Effector memory CD8-positive, alpha-beta T cell (primary cell): ENCODE data around the gene RNF168.
"Not testable (repeated sequence)": the region's sequence is repeated elsewhere in the genome, so short reads cannot be mapped to it uniquely, and the experiment has no call there.

ENCODE experiments used
- ATAC-seq: fragments of 150-1000 bp; cut with Tn5 transposase; replicated peaks from 2 replicates; pipeline ENCODE4 v1.10.0; 2021; ENCODE audit warnings: mild to moderate bottlenecking, moderate library complexity
- DNase-seq, 3 experiments: peaks; one replicate each; pipeline ENCODE4 v3.0.0; 2021
- H3K27ac Mint-ChIP-seq, 2 donors: one replicate each; pipeline ENCODE4 v1.8.0; 2022; ENCODE audit warnings: mild to moderate bottlenecking in 2 of 2, mixed read lengths in 2 of 2, moderate library complexity in 2 of 2
- H3K27me3 Mint-ChIP-seq, 2 donors: one replicate each; pipeline ENCODE4 v1.8.0; 2022; ENCODE audit warnings: mixed read lengths in 2 of 2
- H3K36me3 Mint-ChIP-seq: one replicate; pipeline ENCODE4 v1.8.0; 2022; ENCODE audit warnings: mild to moderate bottlenecking, moderate library complexity, mixed read lengths; ENCODE audit not compliant: insufficient read depth
- H3K4me1 Mint-ChIP-seq, 2 donors: one replicate each; pipeline ENCODE4 v1.8.0; 2022; ENCODE audit warnings: low read depth in 2 of 2, mixed read lengths in 2 of 2
- H3K4me3 Mint-ChIP-seq, 2 donors: one replicate each; pipeline ENCODE4 v1.8.0; 2022; ENCODE audit warnings: mild to moderate bottlenecking in 2 of 2, mixed read lengths in 2 of 2, moderate library complexity in 2 of 2
- H3K9me3 Mint-ChIP-seq, 2 donors: one replicate each; pipeline ENCODE4 v1.8.0; 2022; ENCODE audit warnings: mixed read lengths in 2 of 2

RNF168 gene

DNA sequence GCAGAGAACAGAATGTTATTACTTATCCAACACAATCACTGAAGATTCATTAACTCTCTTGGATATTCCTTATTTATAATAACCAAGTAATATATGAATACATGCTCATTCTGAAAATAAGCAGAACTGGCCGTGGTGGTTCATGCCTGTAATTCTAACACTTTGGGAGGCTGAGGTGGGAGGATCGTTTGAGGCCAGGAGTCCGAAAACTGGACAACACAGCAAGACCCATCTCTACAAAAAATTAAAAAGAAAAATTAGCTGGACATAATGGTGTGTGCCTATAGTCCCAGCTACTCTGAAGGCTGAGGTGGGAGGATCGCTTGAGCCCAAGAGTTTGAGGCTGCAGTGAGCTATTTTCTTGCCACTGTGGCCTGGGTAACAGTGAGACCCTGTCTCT lies 25.9 kb downstream of the RNF168 start:
- no peaks in the 10 kb centered on the region for H3K27me3 Mint-ChIP-seq
- no peaks in the 10 kb centered on the region for H3K4me1 Mint-ChIP-seq
- ATAC-seq (no peak), DNase-seq (no peak)
- H3K4me3 Mint-ChIP-seq: no peak overlapping the region
- no peaks in the 10 kb centered on the region for H3K9me3 Mint-ChIP-seq
- no peak overlapping the region for H3K27ac Mint-ChIP-seq
- H3K36me3 Mint-ChIP-seq: peaks cover 95% of the 10 kb centered on the region

DNA sequence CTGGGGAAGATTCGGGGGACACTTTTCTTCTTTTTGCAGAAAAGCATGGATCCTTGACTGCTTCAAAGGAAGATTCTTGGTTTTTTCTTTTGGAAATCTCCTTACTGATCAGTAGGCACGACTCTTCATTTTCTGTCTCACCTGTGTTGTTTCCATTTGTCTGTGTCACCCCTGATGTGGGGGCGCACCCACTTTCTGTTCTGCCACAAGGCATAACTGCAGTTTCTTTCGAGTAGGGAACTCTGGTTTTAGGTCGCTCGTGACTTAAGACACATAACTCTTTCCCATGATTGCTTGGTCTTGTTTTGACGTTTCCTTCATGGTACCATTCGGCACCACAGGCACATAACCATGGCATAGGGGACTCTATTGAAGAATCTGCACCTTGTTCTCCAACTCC lies 31.3 kb downstream of the RNF168 start:
- H3K4me3 Mint-ChIP-seq: no peak overlapping the region
- no peak for DNase-seq
- H3K4me1 Mint-ChIP-seq: peaks cover 5 to 14% of the 10 kb centered on the region in 2 donors
- peaks cover 81% of the 10 kb centered on the region for H3K36me3 Mint-ChIP-seq
- no peak for ATAC-seq
- H3K9me3 Mint-ChIP-seq: no peaks in the 10 kb centered on the region
- no peak overlapping the region for H3K27ac Mint-ChIP-seq
- no peaks in the 10 kb centered on the region for H3K27me3 Mint-ChIP-seq

DNA sequence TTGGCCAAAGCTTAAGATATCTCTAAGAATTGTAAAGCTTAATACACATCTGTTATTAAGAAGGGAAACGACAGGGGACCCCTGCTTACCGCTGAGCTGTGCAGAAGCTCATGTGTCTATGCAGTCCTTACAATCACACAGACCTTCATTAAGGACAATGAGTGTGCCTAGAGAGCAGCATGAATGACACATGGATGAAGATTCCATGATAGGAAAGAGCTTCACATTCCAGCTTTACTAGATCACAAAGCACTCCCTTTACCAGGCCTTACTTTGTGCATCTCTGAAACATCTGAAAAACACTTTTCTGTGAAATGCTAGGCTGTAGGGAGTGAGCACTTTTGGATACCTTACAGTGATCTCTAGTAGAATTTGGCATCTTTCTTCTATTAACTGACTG lies 32.0 kb downstream of the RNF168 start:
- Mint-ChIP-seq H3K4me1 (peaks cover 5 to 14% of the 10 kb centered on the region in 2 donors), H3K36me3 (peaks cover 75% of the 10 kb centered on the region), H3K9me3 (no peaks in the 10 kb centered on the region), H3K4me3 (no peak overlapping the region), H3K27me3 (no peaks in the 10 kb centered on the region), H3K27ac (no peak overlapping the region)
- DNase-seq: no peak
- no peak for ATAC-seq

DNA sequence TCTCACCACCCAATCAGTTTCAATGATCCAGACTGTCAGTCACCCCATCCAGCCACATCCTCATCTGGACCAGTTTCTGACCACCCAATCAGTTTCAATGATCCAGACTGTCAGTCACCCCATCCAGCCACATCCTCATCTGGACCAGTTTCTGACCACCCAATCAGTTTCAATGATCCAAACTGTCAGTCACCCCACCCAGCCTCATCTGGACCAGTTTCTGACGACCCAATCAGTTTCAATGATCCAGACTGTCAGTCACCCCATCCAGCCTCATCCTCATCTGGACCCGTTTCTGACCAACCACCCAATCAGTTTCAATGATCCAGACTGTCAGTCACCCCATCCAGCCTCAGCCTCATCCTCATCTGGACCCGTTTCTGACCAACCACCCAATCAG lies 33.4 kb downstream of the RNF168 start:
- peak overlapping the region; percentile 84 to 91 for H3K27ac Mint-ChIP-seq

DNA sequence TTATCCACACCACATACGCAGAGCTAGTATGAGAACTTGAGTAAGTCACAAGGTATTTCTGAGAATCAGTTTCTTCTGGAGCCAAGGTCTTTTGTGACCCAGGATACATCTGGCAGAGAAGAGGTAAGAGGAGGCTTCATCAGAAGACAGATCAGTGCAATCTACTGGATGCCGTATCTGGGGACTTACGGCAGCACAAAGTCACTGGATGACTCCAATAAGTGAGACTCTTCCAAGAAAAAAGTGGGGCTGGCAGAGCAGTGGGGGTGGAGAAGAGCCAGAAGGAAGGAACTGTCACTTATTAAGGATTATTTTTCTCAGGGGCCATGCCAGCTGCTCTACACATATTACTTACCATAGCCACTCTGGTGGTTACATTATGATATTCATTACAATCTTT lies 39.8 kb downstream of the RNF168 start:
- Mint-ChIP-seq H3K9me3 (peaks cover 0 to 2% of the 10 kb centered on the region in 2 donors), H3K36me3 (peaks cover 17% of the 10 kb centered on the region), H3K4me1 (peaks cover 0 to 7% of the 10 kb centered on the region in 2 donors), H3K27me3 (no peaks in the 10 kb centered on the region), H3K27ac (peak overlapping the region in 1 of 2 donors; percentile 55), H3K4me3 (no peak overlapping the region)
- DNase-seq (no peak), ATAC-seq (no peak)

More for the DNA sequence above, 33.4 kb downstream of the RNF168 start:
- not testable (repeated sequence) for DNase-seq, ATAC-seq, H3K27me3 Mint-ChIP-seq, H3K9me3 Mint-ChIP-seq
- Mint-ChIP-seq H3K36me3 (peaks cover 62% of the 10 kb centered on the region), H3K4me1 (peaks cover 5 to 14% of the 10 kb centered on the region in 2 donors), H3K4me3 (peak overlapping the region in 1 of 2 donors; percentile 36)

DNA sequence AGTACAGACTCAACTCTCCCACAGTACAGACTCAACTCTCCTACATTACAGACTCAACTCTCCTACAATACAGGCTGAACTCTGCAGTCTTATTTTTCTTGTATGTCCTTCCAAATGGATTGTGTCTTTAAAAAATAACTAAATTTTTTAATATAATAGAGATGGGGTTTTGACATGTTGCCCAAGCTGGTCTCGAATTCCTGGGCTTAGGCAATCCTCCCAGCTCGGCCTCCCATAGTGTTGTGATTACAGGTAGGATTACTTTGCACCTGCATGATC lies 40.2 kb downstream of the RNF168 start:
- Mint-ChIP-seq H3K9me3 (peaks cover 0 to 2% of the 10 kb centered on the region in 2 donors), H3K36me3 (peaks cover 13% of the 10 kb centered on the region), H3K27ac (peak overlapping the region in 1 of 2 donors; percentile 55), H3K27me3 (no peaks in the 10 kb centered on the region), H3K4me3 (no peak overlapping the region), H3K4me1 (peaks cover 0 to 7% of the 10 kb centered on the region in 2 donors)
- DNase-seq: no peak
- no peak for ATAC-seq

DNA sequence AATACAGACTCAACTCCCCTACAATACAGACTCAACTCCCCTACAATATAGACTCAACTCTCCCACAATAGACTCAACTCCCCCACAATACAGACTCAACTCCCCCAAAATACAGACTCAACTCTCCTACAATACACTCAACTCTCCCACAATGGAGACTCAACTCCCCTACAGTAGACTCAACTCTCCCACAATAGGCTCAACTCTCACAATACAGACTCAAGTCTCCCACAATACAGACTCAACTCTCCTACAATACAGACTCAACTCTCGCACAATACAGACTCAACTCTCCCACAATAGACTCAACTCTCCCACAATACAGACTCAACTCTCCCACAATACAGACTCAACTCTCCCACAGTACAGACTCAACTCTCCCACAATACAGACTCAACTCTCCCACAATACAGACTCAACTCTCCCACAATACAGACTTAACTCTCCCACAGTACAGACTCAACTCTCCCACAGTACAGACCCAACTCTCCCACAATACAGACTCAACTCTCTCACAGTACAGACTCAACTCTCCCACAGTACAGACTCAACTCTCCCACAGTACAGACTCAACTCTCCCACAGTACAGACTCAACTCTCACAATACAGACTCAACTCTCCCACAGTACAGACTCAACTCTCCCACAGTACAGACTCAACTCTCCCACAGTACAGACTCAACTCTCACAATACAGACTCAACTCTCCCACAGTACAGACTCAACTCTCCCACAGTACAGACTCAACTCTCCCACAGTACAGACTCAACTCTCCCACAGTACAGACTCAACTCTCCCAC lies 40.7 kb downstream of the RNF168 start:
- ATAC-seq, DNase-seq, H3K9me3 Mint-ChIP-seq, H3K4me1 Mint-ChIP-seq, H3K36me3 Mint-ChIP-seq, H3K27me3 Mint-ChIP-seq, H3K4me3 Mint-ChIP-seq, H3K27ac Mint-ChIP-seq: not testable (repeated sequence)

DNA sequence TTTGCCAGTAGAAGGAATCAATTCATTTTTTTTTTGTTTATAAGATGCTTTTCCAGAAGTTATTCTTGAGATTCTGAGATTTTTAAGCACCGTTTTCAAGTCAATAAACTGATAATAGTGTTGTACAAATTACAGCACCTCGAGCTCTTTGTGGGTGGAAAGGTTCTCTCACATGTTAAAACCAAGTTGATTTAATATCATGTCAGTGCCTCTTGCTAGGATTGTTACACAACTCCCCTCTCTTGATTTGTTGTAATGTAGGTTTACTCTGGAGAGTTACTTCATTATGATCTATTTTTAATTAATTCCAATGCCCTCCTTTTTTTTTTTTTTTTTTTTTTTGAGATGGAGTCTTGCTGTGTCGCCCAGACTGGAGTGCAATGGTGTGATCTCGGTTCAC lies 45.5 kb downstream of the RNF168 start:
- peak overlapping the region; percentile 78 to 87 for H3K27ac Mint-ChIP-seq
- peaks cover 9% of the 10 kb centered on the region for H3K36me3 Mint-ChIP-seq
- H3K27me3 Mint-ChIP-seq: no peaks in the 10 kb centered on the region
- ATAC-seq: peak; percentile 36
- peaks cover 0 to 2% of the 10 kb centered on the region in 2 donors for H3K9me3 Mint-ChIP-seq
- H3K4me1 Mint-ChIP-seq: peaks cover 2 to 11% of the 10 kb centered on the region in 2 donors
- no peak for DNase-seq
- H3K4me3 Mint-ChIP-seq: no peak overlapping the region

DNA sequence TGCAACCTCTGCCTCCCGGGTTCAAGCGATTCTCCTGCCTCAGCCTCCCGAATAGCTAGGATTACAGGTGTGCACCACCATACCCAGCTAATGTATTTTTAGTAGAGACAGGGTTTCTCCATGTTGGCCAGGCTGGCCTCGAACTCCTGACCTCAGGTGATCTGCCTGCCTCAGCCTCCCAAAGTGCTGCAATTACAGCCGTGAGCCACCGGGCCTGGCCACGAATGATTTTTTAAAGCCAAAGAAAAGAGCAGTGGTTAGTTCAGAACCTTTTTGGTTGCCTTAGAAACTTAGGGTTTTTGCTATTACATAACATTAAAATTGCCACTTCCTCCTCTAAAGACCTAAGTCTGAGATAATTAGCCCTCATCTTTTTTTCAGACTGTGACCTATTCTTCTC lies 46.1 kb downstream of the RNF168 start:
- ATAC-seq (peak; percentile 88), DNase-seq (peak; percentile 14 to 23 (median 17))
- H3K9me3 Mint-ChIP-seq, H3K36me3 Mint-ChIP-seq, H3K27me3 Mint-ChIP-seq, H3K4me3 Mint-ChIP-seq: not testable (repeated sequence)
- H3K4me1 Mint-ChIP-seq: peaks cover 2 to 11% of the 10 kb centered on the region in 2 donors
- H3K27ac Mint-ChIP-seq: peak overlapping the region; percentile 78 to 87

DNA sequence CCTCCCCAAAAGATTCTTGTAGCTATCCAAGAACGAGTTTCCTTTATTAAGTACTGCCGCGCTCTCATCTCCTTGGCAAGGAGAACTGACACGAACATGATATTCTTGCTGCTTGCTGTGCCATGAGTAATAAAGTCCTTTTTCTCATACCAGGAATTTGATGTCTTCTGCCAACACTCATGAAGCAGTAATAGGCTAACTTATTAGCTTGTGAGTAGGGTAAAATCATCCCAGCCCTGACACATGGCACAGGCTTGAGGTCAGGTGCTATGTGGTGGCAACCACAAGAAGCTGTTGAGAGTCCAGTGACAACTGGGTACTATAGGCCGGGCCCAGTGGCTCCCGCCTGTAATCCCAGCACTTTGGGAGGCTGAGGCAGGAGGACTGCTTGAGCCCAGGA lies 48.6 kb downstream of the RNF168 start:
- Mint-ChIP-seq H3K9me3 (no peaks in the 10 kb centered on the region), H3K27me3 (no peaks in the 10 kb centered on the region), H3K27ac (no peak overlapping the region), H3K4me3 (no peak overlapping the region), H3K36me3 (peaks cover 9% of the 10 kb centered on the region), H3K4me1 (peaks cover 2 to 8% of the 10 kb centered on the region in 2 donors)
- DNase-seq (no peak), ATAC-seq (no peak)

DNA sequence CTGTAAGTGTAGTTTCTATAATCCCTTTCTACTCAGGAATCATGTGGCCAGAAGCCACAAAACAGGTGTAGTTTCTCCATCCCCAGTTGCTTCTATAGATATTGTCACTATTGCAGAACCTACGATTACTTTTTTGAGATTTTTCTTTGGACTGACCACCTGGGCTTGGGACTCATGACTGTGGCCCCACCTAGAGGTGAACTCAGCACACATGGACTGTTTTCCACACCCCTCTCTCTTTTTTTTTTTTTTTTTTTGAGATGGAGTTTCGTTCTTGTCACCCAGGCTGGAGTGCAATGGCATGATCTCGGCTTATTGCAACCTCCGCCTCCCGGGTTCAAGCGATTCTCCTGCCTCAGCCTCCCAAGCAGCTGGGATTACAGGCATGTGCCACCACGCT lies 58.2 kb downstream of the RNF168 start:
- not testable (repeated sequence) for DNase-seq, H3K27me3 Mint-ChIP-seq, H3K27ac Mint-ChIP-seq, H3K9me3 Mint-ChIP-seq, H3K4me1 Mint-ChIP-seq, H3K36me3 Mint-ChIP-seq, ATAC-seq, H3K4me3 Mint-ChIP-seq

DNA sequence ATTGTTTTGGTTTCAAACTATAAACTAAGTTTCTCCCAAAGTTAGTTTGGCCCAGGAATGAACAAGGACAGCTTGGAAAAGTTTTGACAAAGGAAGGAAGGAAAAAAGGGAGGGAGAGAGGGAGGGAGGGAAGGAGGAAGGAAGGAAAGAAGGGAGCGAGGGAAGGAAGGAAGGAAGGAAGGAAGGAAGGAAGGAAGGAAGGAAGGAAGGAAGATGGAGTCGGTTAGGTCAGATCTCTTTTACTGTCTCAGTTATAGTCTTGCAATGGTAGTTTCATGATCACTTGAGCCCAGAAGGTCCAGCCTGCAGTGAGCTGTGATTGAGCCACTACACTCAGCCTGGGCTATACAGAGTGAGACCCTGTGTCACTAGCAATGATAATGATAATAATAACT lies 59.1 kb downstream of the RNF168 start:
- Mint-ChIP-seq H3K4me1 (no peaks in the 10 kb centered on the region), H3K27ac (peak overlapping the region in 1 of 2 donors; percentile 20), H3K36me3 (no peaks in the 10 kb centered on the region), H3K4me3 (no peak overlapping the region), H3K9me3 (no peaks in the 10 kb centered on the region), H3K27me3 (no peaks in the 10 kb centered on the region)
- DNase-seq (no peak), ATAC-seq (no peak)

DNA sequence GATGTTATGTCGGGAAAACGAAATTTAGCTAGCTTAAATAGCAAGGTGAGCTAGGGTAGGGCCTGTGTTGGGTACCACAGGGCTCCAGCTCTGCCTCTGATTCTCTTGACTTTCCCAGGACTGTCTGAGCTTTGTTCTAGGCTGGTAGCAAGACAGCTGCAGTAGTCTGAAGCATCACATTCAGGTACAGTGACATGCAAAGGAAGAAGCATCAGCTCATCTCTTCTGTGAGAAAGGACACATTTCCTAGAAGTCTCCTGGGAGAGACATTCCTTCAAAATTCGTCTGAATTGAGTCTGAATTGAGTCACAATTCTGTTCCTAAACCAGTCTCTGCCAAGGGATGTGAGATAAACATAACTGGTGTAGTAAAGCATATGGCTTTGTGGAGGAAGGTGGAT lies 62.9 kb downstream of the RNF168 start:
- Mint-ChIP-seq H3K4me3 (no peak overlapping the region), H3K9me3 (no peaks in the 10 kb centered on the region), H3K27me3 (no peaks in the 10 kb centered on the region), H3K36me3 (no peaks in the 10 kb centered on the region), H3K27ac (no peak overlapping the region), H3K4me1 (no peaks in the 10 kb centered on the region)
- DNase-seq (no peak), ATAC-seq (no peak)

DNA sequence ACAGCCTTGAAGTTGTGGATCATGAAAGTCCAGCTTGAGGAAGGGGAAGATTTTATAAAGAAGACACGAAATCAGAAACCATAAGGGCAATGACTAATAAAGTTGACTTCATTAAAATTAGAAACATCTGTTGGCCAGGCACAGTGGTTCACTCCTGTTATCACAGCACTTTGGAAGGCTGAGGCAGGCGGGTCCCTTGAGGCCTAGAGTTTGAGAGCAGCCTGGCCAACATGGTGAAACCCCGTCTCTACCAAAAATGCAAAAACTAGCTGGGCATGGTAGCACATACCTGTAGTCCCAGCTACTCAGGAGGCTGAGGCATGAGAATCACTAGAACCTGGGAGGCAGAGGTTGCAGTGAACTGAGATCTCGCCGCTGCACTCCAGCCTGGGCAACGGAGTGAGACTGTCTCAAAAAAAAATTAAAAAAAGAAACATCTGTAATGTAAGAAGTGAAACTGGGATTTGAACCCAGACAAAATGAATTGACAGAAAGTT lies 63.5 kb downstream of the RNF168 start:
- no peak overlapping the region for H3K4me3 Mint-ChIP-seq
- no peaks in the 10 kb centered on the region for H3K4me1 Mint-ChIP-seq
- ATAC-seq (no peak), DNase-seq (no peak)
- no peaks in the 10 kb centered on the region for H3K36me3 Mint-ChIP-seq
- H3K27me3 Mint-ChIP-seq: no peaks in the 10 kb centered on the region
- no peak overlapping the region for H3K27ac Mint-ChIP-seq
- no peaks in the 10 kb centered on the region for H3K9me3 Mint-ChIP-seq
